Measurements from ENCODE around the gene LTF. TPM values are rescaled to one million over a fixed set of nuclear protein-coding genes. Genes with fewer than 3 reads are reported as not detected.
"Not testable (repeated sequence)": the region's sequence is repeated elsewhere in the genome, so short reads cannot be mapped to it uniquely, and the experiment has no call there.

Gene LTF
- total RNA-seq, 1 experiment from 2014 or later: 0.72 TPM

- peak; percentile 58 for DNase-seq (ENCODE audit: low read depth)
Measured at GRCh38 chr3:46442576-46443530, 21.9 kb downstream of the LTF start.

DNA sequence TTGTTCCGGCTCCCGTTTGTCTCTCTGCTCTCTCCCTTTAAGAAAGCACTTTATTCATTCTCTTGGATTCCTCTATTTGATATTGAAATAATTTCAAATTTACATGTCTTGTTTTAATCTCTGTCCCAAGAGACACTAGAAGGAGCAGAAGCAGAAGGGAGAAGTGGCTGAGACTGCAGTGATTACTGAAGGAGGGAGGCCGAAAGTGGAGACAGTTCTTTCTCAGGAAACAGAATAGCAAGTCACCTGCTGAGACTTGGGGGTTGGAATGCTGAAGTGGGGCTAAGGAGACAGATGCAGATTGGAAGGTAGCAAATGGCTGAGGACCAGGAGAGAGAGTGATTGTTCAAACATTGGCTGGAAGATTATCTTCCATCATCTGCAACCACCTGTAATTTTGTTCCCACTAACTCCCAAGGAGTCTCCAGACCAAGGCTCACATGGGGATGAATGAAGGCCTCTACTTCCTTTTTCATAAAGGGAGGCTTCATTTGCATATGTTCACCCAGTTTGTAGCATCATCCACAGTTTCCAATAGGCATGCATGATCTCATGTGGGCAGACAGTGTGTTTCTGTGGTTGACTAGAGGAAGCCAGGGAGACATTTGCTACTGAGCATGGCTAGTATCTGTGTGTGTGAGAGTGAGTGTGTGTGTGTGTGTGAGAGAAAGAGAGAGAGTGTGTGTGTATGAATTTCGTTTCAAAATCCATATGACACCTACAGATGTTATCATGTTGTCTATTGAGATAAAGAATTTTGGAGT, 24.0 kb downstream of the LTF start:
- DNase-seq (ENCODE audit: low read depth): peak; percentile 29

DNA sequence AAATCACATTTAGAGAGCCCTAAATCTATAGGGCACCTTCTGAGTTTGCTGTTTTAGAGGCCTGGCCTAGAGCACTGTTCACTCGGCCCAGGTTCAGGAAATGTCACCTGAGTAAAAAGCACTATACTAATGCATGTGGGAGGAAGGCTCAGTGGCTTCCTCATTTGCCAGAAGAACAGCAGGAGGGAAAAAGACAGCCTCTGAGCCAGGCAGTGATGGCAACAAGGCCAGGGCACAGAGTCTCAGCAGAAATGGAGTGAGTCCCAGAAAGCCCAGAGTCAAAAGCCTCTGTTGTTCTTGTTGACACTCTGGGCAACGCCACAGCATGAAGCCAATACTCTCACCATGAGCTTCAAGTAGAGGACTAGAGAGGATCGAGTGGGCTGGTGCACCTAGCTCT, 25.9 kb downstream of the LTF start:
- no peak for DNase-seq (ENCODE audit: low read depth)

- no peak for DNase-seq (ENCODE audit: low read depth)
Measured at GRCh38 chr3:46435081-46435726, 29.5 kb downstream of the LTF start.

GRCh38 chr3:46433841-46434240, 30.9 kb downstream of the LTF start:
- DNase-seq (ENCODE audit: low read depth): no peak

GRCh38 chr3:46433118-46433517, 31.6 kb downstream of the LTF start:
- DNase-seq (ENCODE audit: low read depth): peak; percentile 73

DNA sequence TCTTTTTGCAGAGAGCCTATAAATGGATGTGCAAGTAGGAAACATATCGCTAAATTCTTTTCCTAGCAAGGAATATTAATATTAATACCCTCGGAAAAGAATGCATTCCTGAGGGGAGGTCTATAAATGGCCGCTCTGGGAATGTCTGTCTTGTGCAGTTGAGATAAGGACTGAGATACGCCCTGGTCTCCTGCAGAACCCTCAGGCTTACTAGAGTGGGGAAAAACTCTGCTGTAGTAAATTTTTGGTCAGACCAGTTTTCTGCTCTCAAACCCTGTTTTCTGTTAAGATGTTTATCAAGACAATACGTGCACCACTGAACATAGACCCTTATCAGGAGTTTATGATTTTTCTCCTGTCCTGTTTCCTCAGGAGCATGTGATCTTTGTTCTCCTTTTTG, 32.8 kb downstream of the LTF start:
- DNase-seq (ENCODE audit: low read depth): not testable (repeated sequence)

GRCh38 chr3:46430879-46431278, 33.8 kb downstream of the LTF start:
- not testable (repeated sequence) for DNase-seq (ENCODE audit: low read depth)

- DNase-seq (ENCODE audit: low read depth): no peak
Measured at GRCh38 chr3:46429671-46430070, 35.0 kb downstream of the LTF start.

DNA sequence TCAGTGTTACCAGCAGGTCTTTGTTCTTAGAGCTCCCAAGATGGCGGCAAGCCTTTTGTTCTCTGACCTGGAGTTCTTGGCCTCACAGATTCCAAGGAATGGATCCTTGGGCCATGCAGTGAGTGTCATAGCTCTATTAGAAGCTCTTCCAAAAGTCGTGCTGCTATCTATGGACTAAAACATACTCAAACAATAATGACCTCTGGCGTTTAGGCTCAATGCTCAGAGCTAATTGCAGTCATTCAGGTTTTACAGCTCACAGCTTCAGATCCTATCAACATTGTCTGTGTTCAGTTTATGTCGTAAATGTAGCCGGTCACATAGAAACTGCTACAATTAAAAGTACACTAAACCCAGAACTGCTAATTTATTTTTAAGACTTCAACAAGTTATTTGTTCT, 35.5 kb downstream of the LTF start:
- DNase-seq (ENCODE audit: low read depth): no peak

DNA sequence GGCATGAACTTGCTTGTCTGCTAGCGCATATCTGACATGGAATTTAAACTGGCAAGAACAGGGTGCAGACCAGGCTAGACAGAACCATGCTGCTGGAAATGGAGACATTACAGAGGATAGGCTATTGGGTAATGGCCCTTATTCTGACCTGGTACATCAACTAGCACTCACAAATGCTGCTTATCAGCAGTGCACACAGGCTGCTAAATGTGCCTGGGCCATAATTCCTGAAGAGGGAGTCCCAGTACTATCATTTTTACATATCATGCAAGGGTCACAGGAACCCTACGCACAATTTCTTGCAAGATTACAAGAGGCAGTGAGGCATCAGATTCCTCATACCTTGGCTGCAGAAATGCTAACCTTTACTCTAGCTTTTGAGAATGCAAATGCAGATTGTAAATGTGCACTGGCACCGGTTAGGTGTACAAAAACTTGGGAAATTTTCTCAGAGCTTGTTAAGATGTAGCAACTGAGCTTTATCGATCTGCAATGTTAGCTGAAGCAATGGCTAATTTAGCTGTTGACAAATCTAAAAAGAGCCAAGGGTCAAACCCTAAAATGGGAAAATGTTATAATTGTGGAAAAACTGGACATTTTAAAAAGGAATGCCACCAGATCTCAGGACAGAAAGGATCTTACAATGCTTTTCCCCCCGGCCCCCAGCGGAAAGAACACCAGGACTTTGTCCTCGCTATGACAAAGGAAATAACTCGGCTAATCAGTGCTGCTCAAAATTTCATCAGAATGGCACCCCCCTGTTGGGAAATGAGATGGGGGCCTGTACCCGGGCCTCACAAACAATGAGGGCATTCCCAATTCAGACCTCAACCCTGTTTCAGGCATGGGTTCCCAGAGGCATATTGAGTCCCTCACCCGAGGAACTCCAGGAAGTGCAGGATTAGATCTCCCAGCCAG, 36.5 kb downstream of the LTF start:
- DNase-seq (ENCODE audit: low read depth): peak; percentile 45

- not testable (repeated sequence) for DNase-seq (ENCODE audit: low read depth)
Measured at GRCh38 chr3:46427404-46427803, 37.3 kb downstream of the LTF start.

GRCh38 chr3:46426476-46426875, 38.2 kb downstream of the LTF start:
- peak; percentile 83 for DNase-seq (ENCODE audit: low read depth)

- DNase-seq (ENCODE audit: low read depth): peak; percentile 77
Measured at GRCh38 chr3:46423588-46423987, 41.1 kb downstream of the LTF start.

GRCh38 chr3:46422617-46423016, 42.1 kb downstream of the LTF start:
- DNase-seq (ENCODE audit: low read depth): peak; percentile 97

DNA sequence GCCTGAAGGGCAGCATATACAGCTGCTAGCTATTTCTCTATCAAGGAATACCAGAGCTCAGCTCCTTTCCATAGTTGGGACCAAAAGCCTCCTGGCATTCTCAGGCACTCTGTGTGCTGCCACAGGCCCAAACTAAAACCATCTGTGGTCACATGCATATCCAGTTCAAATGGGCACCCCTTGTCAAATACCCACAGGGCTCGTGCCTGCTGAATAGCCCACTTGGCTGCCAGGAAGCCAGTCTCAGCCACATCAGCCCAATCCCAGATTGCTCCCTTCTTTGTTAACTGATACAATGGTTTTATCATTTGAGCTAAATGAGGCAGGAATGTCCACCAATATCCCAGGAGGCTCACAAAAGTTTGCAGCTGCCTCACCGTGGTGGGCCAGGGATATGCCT, 43.8 kb downstream of the LTF start:
- DNase-seq (ENCODE audit: low read depth): no peak

DNA sequence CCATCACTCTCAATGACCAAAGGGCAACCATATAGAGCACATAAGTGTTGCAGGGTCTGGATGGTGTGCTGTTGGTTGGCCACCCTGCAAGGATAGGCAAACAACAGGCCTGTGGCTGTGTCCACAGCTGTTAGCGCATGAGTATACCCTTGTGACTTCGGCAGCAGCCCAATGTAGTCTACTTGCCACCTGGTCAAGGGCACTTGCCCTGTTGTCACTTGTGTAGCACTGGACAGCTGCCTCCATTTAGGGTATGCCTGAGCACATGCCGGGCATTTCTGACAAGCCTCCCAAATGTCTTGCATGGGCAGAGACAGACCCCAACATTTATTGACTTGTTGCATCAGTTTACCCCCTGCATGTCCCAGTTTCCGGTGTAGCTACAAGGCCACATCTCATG, 44.9 kb downstream of the LTF start:
- no peak for DNase-seq (ENCODE audit: low read depth)

DNA sequence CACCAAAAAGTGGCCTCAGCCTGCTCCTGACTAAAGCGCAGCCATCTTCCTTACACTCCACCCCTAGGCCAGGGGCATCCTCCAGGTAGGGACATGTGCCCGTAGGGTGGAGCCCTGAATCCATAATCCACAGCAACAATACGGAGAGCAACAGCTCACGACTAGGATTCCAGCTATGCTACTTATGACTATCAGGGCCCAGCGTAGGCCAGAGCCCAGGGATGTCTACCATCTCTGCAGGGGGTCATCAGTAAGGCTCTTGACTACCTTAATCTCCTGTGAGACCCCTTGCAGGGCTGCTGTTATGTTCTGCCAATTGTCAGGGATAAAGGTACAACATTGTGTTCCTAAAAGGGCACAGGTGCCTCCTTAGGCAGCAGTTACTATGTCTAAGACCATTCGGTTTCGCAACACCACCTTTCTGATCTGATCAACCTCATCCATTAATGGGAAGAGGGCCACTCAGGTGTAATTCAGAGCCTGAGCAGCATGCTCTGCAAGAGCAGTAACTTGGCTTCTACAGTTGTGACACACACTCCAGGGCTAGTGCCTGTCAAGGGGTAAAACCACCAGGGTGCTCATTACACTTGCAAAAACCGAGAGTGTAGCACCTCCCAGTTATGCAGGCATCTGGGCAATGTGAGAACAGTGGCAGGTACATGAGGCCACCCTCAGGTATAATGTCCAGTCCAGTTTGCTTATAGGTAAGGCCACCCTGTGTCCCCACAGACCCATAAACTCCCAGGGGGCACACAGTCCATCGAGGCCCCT, 46.7 kb downstream of the LTF start:
- no peak for DNase-seq (ENCODE audit: low read depth)

GRCh38 chr3:46416811-46417510, 47.7 kb downstream of the LTF start:
- no peak for DNase-seq (ENCODE audit: low read depth)
